Gastroesophageal sphincter (tissue), 4 donors: ENCODE measurements around the gene MTG1. TPM values are rescaled to one million over a fixed set of nuclear protein-coding genes. Genes with fewer than 3 reads are reported as not detected.

ENCODE experiments used
- ATAC-seq: fragments of 150-250 bp; one replicate; pipeline ENCODE4 v1.9.1; 2016; ENCODE audit warnings: mild to moderate bottlenecking, moderate library complexity
- H3K27ac ChIP-seq, 4 donors: fragments of 200-600 bp; sonication (generic) in 3 of 4; 1 replicate in 3 of 4; 2 replicates in 1 of 4; pipeline ENCODE4 v1.5.1; 2016 to 2019
- H3K27me3 ChIP-seq: fragments of 200-600 bp; sonication (generic); one replicate; pipeline ENCODE4 v1.5.1; 2019
- H3K36me3 ChIP-seq, 2 donors: fragments of 200-600 bp; sonication (generic); one replicate each; pipeline ENCODE4 v1.5.1; 2019; ENCODE audit warnings: control low read depth in 1 of 2
- H3K4me1 ChIP-seq, 3 donors: fragments of 200-600 bp; sonication (generic); 1 replicate in 2 of 3; 2 replicates in 1 of 3; pipeline ENCODE4 v1.5.1; 2016 to 2019; ENCODE audit warnings: control low read depth in 2 of 3
- H3K4me3 ChIP-seq, 2 donors: fragments of 200-600 bp; sonication (generic); one replicate each; pipeline ENCODE4 v1.5.1; 2019; ENCODE audit warnings: mild to moderate bottlenecking in 1 of 2, moderate library complexity in 1 of 2
- H3K9me3 ChIP-seq, 3 donors: fragments of 200-600 bp; sonication (generic); one replicate each; pipeline ENCODE4 v1.5.1; 2017 to 2019; ENCODE audit warnings: control low read depth in 2 of 3
- EP300 ChIP-seq: sonication (generic); formaldehyde crosslinking; IDR thresholded peaks from one replicate; pipeline ENCODE4 v1.6.1; 2017; ENCODE audit warnings: antibody characterized with exemption, mild to moderate bottlenecking
- POLR2A ChIP-seq, 2 donors: fragments of 450-650 bp; IDR thresholded peaks; one replicate each; pipeline ENCODE4 v1.6.1; 2017; ENCODE audit warnings: antibody characterized with exemption in 2 of 2, mild to moderate bottlenecking in 2 of 2, moderate library complexity in 1 of 2
- POLR2AphosphoS5 ChIP-seq: sonication (generic); formaldehyde crosslinking; IDR thresholded peaks from one replicate; pipeline ENCODE4 v1.6.1; 2017; ENCODE audit warnings: antibody characterized with exemption
- WGBS, 2 donors: methylation state at CpG; one replicate each; pipeline ENCODE4 v1.1.5; 2018; ENCODE audit warnings: low coverage in 1 of 2; 5-methylcytosine and 5-hydroxymethylcytosine counted together
- total RNA-seq, 4 donors: library from RNA; depleted of rRNA; stranded (reverse); fragments of >200 nt; gene quantifications; one replicate each; pipeline ENCODE4 v1.1.0, GENCODE V29; 2016
- TF ChIP-seq, protein P1 (sequence below), 4 experiments: fragments of 200-600 bp in 2 of 4; fragments of 450-650 bp in 2 of 4; sonication (generic) in 1 of 4; IDR thresholded peaks; one replicate each; pipeline ENCODE4 v1.5.1; 2017 to 2019; ENCODE audit warnings: antibody characterized with exemption in 4 of 4, mild to moderate bottlenecking in 2 of 4, moderate library complexity in 2 of 4

The MTG1 gene
- total RNA-seq, 4 donors from 2014 or later = 13.2 to 25.9 (median 18.4) TPM

DNA sequence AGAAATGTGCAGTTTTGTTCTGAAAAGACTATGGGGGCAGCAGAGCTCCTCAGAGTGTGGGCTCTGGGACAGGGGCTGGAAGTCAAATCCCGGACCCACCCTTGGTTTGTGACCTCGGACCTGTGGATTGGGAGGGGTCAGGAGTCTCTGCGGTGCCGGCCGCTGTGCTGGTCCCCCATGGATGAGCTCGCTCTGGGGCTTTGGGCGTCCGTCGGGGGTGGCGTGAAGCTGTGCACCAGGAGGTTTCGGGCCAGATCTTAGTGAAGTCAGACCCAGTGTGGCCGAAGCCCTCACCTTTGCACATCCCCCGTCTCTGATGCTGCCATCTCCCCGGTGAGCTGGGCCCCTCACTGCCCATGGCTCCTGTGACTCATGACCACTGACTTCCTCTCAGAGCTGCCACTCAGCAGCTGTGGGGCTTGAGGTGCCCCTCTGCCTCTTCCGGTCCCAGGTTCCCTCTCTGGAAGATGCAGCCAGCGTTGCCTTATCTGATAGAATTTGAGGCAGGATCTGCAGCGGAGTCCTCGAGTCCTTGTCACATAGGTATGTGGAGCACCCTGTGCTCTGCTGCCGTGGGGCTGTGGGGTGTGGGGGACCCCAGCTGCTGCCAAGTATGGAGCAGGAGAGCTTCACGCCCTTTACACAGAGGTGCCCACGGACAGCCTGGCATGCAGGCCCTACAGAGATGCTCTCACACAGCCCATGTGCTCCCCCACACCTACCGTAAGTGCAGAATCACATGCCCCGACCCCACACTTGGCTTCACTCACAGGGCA, 48.4 kb downstream of the MTG1 start:
- peaks cover 0 to 27% of the 10 kb centered on the region in 2 donors for H3K36me3 ChIP-seq
- WGBS, 2 donors = no CpG with 5 or more reads among the region's 23 CpGs
- peaks cover 0 to 23% (median 0%) of the 10 kb centered on the region in 3 donors for H3K9me3 ChIP-seq
- no peak for TF ChIP-seq POLR2A (IDR thresholded peaks at IDR 0.05)
- TF ChIP-seq EP300 = no peak
- no peak overlapping the region for H3K4me3 ChIP-seq
- H3K4me1 ChIP-seq = no peaks in the 10 kb centered on the region
- ATAC-seq = no peak
- H3K27ac ChIP-seq = no peak overlapping the region
- H3K27me3 ChIP-seq = no peaks in the 10 kb centered on the region

DNA sequence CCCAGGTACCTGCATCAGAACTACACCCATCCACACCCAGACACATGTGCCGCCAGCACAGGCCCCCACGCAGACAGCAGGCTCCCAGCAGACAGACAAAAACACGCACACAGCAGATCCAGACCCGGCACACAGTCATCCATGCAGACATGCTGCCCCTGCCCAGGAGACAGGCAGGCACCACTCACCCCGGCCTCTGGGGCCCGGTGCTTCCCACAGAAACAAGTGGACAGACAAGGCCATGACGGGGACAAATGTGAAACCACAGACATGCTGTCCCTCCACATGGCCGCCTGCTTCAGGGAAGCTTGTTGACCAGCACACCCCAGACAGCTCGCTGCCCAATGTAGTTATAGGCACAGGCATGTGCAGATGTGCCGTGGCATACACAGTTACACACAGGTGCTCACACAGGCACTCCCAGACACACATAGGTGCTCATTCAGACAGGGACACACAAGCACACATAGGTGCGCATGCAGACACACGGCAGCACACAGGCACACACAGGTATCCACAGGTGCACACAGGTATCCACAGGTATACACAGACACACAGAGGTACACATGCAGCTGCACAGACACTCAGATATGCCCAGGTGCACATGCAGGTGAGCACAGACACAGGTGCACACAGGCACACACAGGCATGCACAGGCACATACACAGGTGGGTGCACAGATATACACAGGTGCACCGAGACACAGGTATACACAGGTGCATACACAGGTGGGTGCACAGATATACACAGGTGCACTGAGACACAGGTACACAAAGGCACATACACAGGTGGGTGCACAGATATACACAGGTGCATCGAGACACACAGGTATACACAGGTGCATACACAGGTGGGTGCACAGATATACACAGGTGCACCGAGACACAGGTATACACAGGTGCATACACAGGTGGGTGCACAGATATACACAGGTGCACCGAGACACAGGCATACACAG, 49.3 kb downstream of the MTG1 start:
- no peak overlapping the region for H3K27ac ChIP-seq
- H3K9me3 ChIP-seq = peaks cover 0 to 31% (median 0%) of the 10 kb centered on the region in 3 donors
- 84 to 100% methylated on average over 2 to 11 of the region's 16 CpGs for WGBS, 2 donors
- no peak overlapping the region for H3K4me3 ChIP-seq
- no peak for ATAC-seq
- no peaks in the 10 kb centered on the region for H3K27me3 ChIP-seq
- H3K36me3 ChIP-seq = peaks cover 0 to 27% of the 10 kb centered on the region in 2 donors
- TF ChIP-seq POLR2AphosphoS5 (no peak), EP300 (no peak), POLR2A (IDR thresholded peaks at IDR 0.05) (no peak)
- TF ChIP-seq, protein P1, sequence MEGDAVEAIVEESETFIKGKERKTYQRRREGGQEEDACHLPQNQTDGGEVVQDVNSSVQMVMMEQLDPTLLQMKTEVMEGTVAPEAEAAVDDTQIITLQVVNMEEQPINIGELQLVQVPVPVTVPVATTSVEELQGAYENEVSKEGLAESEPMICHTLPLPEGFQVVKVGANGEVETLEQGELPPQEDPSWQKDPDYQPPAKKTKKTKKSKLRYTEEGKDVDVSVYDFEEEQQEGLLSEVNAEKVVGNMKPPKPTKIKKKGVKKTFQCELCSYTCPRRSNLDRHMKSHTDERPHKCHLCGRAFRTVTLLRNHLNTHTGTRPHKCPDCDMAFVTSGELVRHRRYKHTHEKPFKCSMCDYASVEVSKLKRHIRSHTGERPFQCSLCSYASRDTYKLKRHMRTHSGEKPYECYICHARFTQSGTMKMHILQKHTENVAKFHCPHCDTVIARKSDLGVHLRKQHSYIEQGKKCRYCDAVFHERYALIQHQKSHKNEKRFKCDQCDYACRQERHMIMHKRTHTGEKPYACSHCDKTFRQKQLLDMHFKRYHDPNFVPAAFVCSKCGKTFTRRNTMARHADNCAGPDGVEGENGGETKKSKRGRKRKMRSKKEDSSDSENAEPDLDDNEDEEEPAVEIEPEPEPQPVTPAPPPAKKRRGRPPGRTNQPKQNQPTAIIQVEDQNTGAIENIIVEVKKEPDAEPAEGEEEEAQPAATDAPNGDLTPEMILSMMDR (IDR thresholded peaks at IDR 0.05) = no peak
- H3K4me1 ChIP-seq = no peaks in the 10 kb centered on the region

DNA sequence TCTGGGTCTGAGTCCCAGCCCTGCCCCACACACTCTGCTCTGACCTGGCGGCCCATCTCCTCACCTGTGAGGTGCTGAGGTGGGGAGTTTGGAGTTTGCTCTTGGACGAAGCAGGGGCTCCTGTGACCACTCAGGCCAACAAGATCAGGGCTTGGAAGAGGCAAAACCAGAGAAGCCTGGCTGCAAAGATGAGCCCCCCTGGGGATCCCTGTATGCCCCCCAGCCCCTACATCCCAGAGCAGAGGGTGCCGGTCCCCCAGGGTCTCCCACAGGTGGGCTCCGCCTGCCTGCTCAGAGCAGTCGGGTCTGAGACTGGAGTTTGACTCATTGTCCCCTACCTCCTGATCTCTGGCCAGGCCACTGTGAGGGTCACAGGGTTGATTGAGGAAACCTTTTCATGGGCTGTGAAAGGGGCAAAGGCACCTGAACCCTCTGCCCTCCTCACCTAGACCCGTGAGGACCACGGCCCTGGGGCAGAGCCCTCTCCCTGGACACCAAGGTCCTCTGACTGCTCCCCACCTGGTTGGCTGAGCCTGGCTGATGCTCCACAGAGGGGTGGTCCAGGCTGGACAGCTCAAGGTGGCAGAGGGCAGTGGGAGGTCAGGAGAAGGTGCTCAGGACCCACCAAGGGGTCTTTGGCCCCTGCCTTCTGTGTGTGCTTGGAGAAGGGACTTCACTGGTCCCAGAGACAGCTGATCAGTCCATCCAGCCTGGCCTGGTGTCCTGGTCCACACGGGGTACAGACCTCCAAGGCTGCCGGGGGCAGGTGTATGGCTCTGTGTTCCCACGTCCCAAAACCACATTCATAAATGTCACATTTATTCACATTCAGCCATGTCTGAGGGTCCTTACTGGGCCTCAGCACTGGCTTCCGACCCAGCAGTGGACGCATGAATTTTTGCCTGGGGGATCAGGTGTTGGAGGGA, 50.6 kb downstream of the MTG1 start:
- TF ChIP-seq POLR2AphosphoS5 = no peak
- H3K27ac ChIP-seq = no peak overlapping the region
- H3K4me1 ChIP-seq = no peaks in the 10 kb centered on the region
- WGBS, 2 donors = 80% methylated on average over 1 of the region's 12 CpGs; no CpG with 5 or more reads in 1 of the 2 donors
- H3K9me3 ChIP-seq = peaks cover 0 to 43% (median 0%) of the 10 kb centered on the region in 3 donors
- H3K27me3 ChIP-seq = no peaks in the 10 kb centered on the region
- ATAC-seq = no peak
- no peak overlapping the region for H3K4me3 ChIP-seq
- peaks cover 0 to 25% of the 10 kb centered on the region in 2 donors for H3K36me3 ChIP-seq

DNA sequence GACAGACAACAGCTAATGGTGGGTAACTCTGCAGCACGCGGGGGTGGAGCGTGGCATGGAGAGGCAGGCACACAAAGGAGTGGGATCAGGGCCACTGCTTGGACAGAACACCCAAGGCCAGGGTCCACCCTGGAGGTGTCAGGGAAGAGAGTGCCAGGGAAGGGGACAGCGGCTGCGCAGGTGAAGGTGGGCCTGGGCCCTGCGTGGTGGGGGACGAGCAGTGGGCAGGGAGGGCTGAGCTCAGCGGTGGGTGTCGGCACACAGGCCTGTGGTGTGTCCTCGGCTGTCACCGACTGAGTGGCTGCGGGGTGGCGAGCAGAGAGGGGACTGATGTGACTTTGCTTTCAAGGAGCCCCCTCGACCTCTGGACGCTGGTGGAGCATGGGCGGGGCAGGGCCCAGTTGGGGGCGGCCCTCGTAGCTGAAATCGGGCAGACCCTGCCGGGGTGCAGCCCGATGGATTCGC, 51.3 kb downstream of the MTG1 start:
- 92 to 94% methylated on average over 10 to 13 of the region's 22 CpGs for WGBS, 2 donors

More for the DNA sequence above, 51.3 kb downstream of the MTG1 start:
- no peak for TF ChIP-seq EP300
- TF ChIP-seq POLR2A (IDR thresholded peaks at IDR 0.05) = no peak
- TF ChIP-seq, protein P1 (IDR thresholded peaks at IDR 0.05) = no peak
- TF ChIP-seq POLR2AphosphoS5 = no peak
- H3K4me1 ChIP-seq = no peaks in the 10 kb centered on the region
- H3K36me3 ChIP-seq = peaks cover 0 to 18% of the 10 kb centered on the region in 2 donors
- ATAC-seq = no peak
- no peak overlapping the region for H3K4me3 ChIP-seq
- H3K27me3 ChIP-seq = no peaks in the 10 kb centered on the region
- no peak overlapping the region for H3K27ac ChIP-seq
- H3K9me3 ChIP-seq = peaks cover 0 to 43% (median 0%) of the 10 kb centered on the region in 3 donors
